ENCODE results near the gene NUDT14. TPM values are rescaled to one million over a fixed set of nuclear protein-coding genes. Genes with fewer than 3 reads are reported as not detected.
A peak's percentile ranks its signal among the peaks of the same experiment; 100 is the strongest.

The NUDT14 gene
- 10 to 100 TPM; 25.3 to 27.9 TPM for total RNA-seq

- peak; percentile 84 for ATAC-seq
- DNase-seq = peak; percentile 87
- ChIA-PET CTCF (interaction anchor here (0.7 to 1.2 kb wide), 5 partner anchors 10 to 171 kb away, joined by 3 to 6 read pairs (median 3); partner anchors contain the start of gene JAG2), POLR2A (interaction anchor here (1.2 kb wide), 1 partner anchor 68 kb away, joined by 3 read pairs; the partner anchor contains the start of gene BTBD6)
- peak within 1 kb of the TSS; percentile 64 for H3K27ac Mint-ChIP-seq
- H3K27me3 Mint-ChIP-seq (ENCODE audit: low read depth) = peaks cover 6% of the 10 kb centered on the region
- no peaks in the 10 kb centered on the region for H3K9me3 Mint-ChIP-seq (ENCODE audit: insufficient read depth)
- no peaks in the 10 kb centered on the region for H3K36me3 Mint-ChIP-seq (ENCODE audit: low read depth)
- peak within 1 kb of the TSS; percentile 79 for H3K4me3 Mint-ChIP-seq
- peaks cover 31% of the 10 kb centered on the region for H3K4me1 Mint-ChIP-seq (ENCODE audit: low read depth)
Measured at GRCh38 chr14:105180592-105181548, at the start of gene NUDT14. NUDT14 (minus strand) TSS chr14:105181312; CDS start chr14:105181209, 103 bp downstream.

GRCh38 chr14:105229099-105229655 lies 48.1 kb upstream of the NUDT14 start:
- H3K4me3 Mint-ChIP-seq = no peak overlapping the region

GRCh38 chr14:105228562-105228961 lies 47.5 kb upstream of the NUDT14 start:
- POLR2A ChIA-PET = no interaction called here
- Mint-ChIP-seq H3K27ac (no peak overlapping the region), H3K27me3 (ENCODE audit: low read depth) (no peaks in the 10 kb centered on the region), H3K4me1 (ENCODE audit: low read depth) (no peaks in the 10 kb centered on the region), H3K4me3 (no peak overlapping the region), H3K36me3 (ENCODE audit: low read depth) (peaks cover 8% of the 10 kb centered on the region), H3K9me3 (ENCODE audit: insufficient read depth) (no peaks in the 10 kb centered on the region)
- CTCF ChIA-PET = no interaction called here
- ATAC-seq (no peak), DNase-seq (no peak)

More at GRCh38 chr14:105229099-105229655, 48.1 kb upstream of the NUDT14 start:
- H3K36me3 Mint-ChIP-seq (ENCODE audit: low read depth) = peaks cover 4% of the 10 kb centered on the region
- H3K9me3 Mint-ChIP-seq (ENCODE audit: insufficient read depth) = no peaks in the 10 kb centered on the region
- no peak overlapping the region for H3K27ac Mint-ChIP-seq
- CTCF ChIA-PET = no interaction called here
- no peaks in the 10 kb centered on the region for H3K27me3 Mint-ChIP-seq (ENCODE audit: low read depth)
- DNase-seq (no peak), ATAC-seq (no peak)
- H3K4me1 Mint-ChIP-seq (ENCODE audit: low read depth) = no peaks in the 10 kb centered on the region
- POLR2A ChIA-PET = no interaction called here

- H3K4me3 Mint-ChIP-seq = no peak overlapping the region
- H3K36me3 Mint-ChIP-seq (ENCODE audit: low read depth) = peaks cover 15% of the 10 kb centered on the region
- ChIA-PET POLR2A (no interaction called here), CTCF (interaction anchor here (1.2 kb wide), 1 partner anchor 21 kb away, joined by 3 read pairs; the partner anchor contains the start of gene BTBD6)
- DNase-seq = no peak
- no peak for ATAC-seq
- H3K4me1 Mint-ChIP-seq (ENCODE audit: low read depth) = no peaks in the 10 kb centered on the region
- no peaks in the 10 kb centered on the region for H3K9me3 Mint-ChIP-seq (ENCODE audit: insufficient read depth)
- no peaks in the 10 kb centered on the region for H3K27me3 Mint-ChIP-seq (ENCODE audit: low read depth)
- no peak overlapping the region for H3K27ac Mint-ChIP-seq
Measured at GRCh38 chr14:105227346-105227745, 46.2 kb upstream of the NUDT14 start.

GRCh38 chr14:105226198-105226597 lies 45.1 kb upstream of the NUDT14 start:
- no peak for ATAC-seq
- CTCF ChIA-PET = no interaction called here

GRCh38 chr14:105224845-105225570 lies 43.9 kb upstream of the NUDT14 start:
- POLR2A ChIA-PET = no interaction called here
- no peak overlapping the region for H3K4me3 Mint-ChIP-seq
- CTCF ChIA-PET = no interaction called here
- ATAC-seq = no peak
- peaks cover 28% of the 10 kb centered on the region for H3K36me3 Mint-ChIP-seq (ENCODE audit: low read depth)
- H3K27ac Mint-ChIP-seq = peak overlapping the region; percentile 10
- H3K4me1 Mint-ChIP-seq (ENCODE audit: low read depth) = no peaks in the 10 kb centered on the region
- H3K27me3 Mint-ChIP-seq (ENCODE audit: low read depth) = no peaks in the 10 kb centered on the region
- no peak for DNase-seq
- H3K9me3 Mint-ChIP-seq (ENCODE audit: insufficient read depth) = no peaks in the 10 kb centered on the region

More at GRCh38 chr14:105226198-105226597, 45.1 kb upstream of the NUDT14 start:
- Mint-ChIP-seq H3K27me3 (ENCODE audit: low read depth) (no peaks in the 10 kb centered on the region), H3K27ac (no peak overlapping the region), H3K36me3 (ENCODE audit: low read depth) (peaks cover 22% of the 10 kb centered on the region), H3K4me3 (no peak overlapping the region), H3K4me1 (ENCODE audit: low read depth) (no peaks in the 10 kb centered on the region), H3K9me3 (ENCODE audit: insufficient read depth) (no peaks in the 10 kb centered on the region)
- no peak for DNase-seq
- POLR2A ChIA-PET = no interaction called here

GRCh38 chr14:105223770-105224544 lies 42.8 kb upstream of the NUDT14 start:
- CTCF ChIA-PET = no interaction called here
- POLR2A ChIA-PET = no interaction called here
- ATAC-seq = no peak

GRCh38 chr14:105223260-105223659 lies 42.1 kb upstream of the NUDT14 start:
- Mint-ChIP-seq H3K4me1 (ENCODE audit: low read depth) (no peaks in the 10 kb centered on the region), H3K27ac (no peak overlapping the region), H3K36me3 (ENCODE audit: low read depth) (peaks cover 34% of the 10 kb centered on the region), H3K9me3 (ENCODE audit: insufficient read depth) (no peaks in the 10 kb centered on the region), H3K27me3 (ENCODE audit: low read depth) (no peaks in the 10 kb centered on the region), H3K4me3 (no peak overlapping the region)
- ATAC-seq = no peak
- DNase-seq = no peak
- CTCF ChIA-PET = no interaction called here
- POLR2A ChIA-PET = no interaction called here

More at GRCh38 chr14:105223770-105224544, 42.8 kb upstream of the NUDT14 start:
- H3K27me3 Mint-ChIP-seq (ENCODE audit: low read depth) = no peaks in the 10 kb centered on the region
- H3K36me3 Mint-ChIP-seq (ENCODE audit: low read depth) = peaks cover 32% of the 10 kb centered on the region
- no peak for DNase-seq
- H3K4me1 Mint-ChIP-seq (ENCODE audit: low read depth) = no peaks in the 10 kb centered on the region
- no peak overlapping the region for H3K27ac Mint-ChIP-seq
- H3K9me3 Mint-ChIP-seq (ENCODE audit: insufficient read depth) = no peaks in the 10 kb centered on the region
- no peak overlapping the region for H3K4me3 Mint-ChIP-seq

- H3K36me3 Mint-ChIP-seq (ENCODE audit: low read depth) = peaks cover 40% of the 10 kb centered on the region
- no peaks in the 10 kb centered on the region for H3K9me3 Mint-ChIP-seq (ENCODE audit: insufficient read depth)
- DNase-seq (no peak), ATAC-seq (no peak)
- no peaks in the 10 kb centered on the region for H3K4me1 Mint-ChIP-seq (ENCODE audit: low read depth)
- H3K4me3 Mint-ChIP-seq = no peak overlapping the region
- H3K27me3 Mint-ChIP-seq (ENCODE audit: low read depth) = no peaks in the 10 kb centered on the region
- ChIA-PET POLR2A (no interaction called here), CTCF (no interaction called here)
- no peak overlapping the region for H3K27ac Mint-ChIP-seq
Measured at GRCh38 chr14:105221598-105222178, 40.6 kb upstream of the NUDT14 start.

- no peaks in the 10 kb centered on the region for H3K4me1 Mint-ChIP-seq (ENCODE audit: low read depth)
- no peak overlapping the region for H3K27ac Mint-ChIP-seq
- no peak overlapping the region for H3K4me3 Mint-ChIP-seq
- ATAC-seq = no peak
- H3K9me3 Mint-ChIP-seq (ENCODE audit: insufficient read depth) = no peaks in the 10 kb centered on the region
- H3K27me3 Mint-ChIP-seq (ENCODE audit: low read depth) = no peaks in the 10 kb centered on the region
- H3K36me3 Mint-ChIP-seq (ENCODE audit: low read depth) = peaks cover 40% of the 10 kb centered on the region
- POLR2A ChIA-PET = no interaction called here
- CTCF ChIA-PET = no interaction called here
- no peak for DNase-seq
Measured at GRCh38 chr14:105220699-105221597, 39.8 kb upstream of the NUDT14 start.
